Breast epithelium (tissue), 4 donors: ENCODE measurements around the gene ADORA1. TPM values are rescaled to one million over a fixed set of nuclear protein-coding genes. Genes with fewer than 3 reads are reported as not detected.
A peak's percentile ranks its signal among the peaks of the same experiment; 100 is the strongest.

Experiments used
- DNase-seq, 2 donors: peaks; one replicate each; pipeline ENCODE4 v3.0.0-alpha.2; 2019; ENCODE audit warnings: low spot score in 2 of 2
- H3K27ac ChIP-seq, 2 donors: fragments of 200-600 bp; sonication (generic) in 1 of 2; one replicate each; pipeline ENCODE4 v1.5.1; 2016 to 2019; ENCODE audit warnings: mild to moderate bottlenecking in 1 of 2
- H3K27me3 ChIP-seq, 2 donors: fragments of 200-600 bp; sonication (generic) in 1 of 2; one replicate each; pipeline versions ENCODE4 v1.5.1 to v1.6.0; 2017 to 2019; ENCODE audit warnings: control low read depth in 1 of 2, mild to moderate bottlenecking in 1 of 2
- H3K36me3 ChIP-seq: fragments of 200-600 bp; one replicate; pipeline ENCODE4 v1.5.1; 2019
- H3K4me1 ChIP-seq, 2 donors: fragments of 200-600 bp; sonication (generic); one replicate each; pipeline ENCODE4 v1.5.1; 2016 to 2019; ENCODE audit warnings: control low read depth in 1 of 2
- H3K4me3 ChIP-seq, 3 donors: fragments of 200-600 bp; sonication (generic); 1 replicate in 2 of 3; 2 replicates in 1 of 3; pipeline ENCODE4 v1.5.1; 2016 to 2019; ENCODE audit warnings: mild to moderate bottlenecking in 3 of 3, moderate library complexity in 2 of 3
- H3K9me3 ChIP-seq, 2 donors: fragments of 200-600 bp; sonication (generic) in 1 of 2; one replicate each; pipeline ENCODE4 v1.5.1; 2016 to 2019; ENCODE audit warnings: control low read depth in 1 of 2
- CTCF ChIP-seq, 3 donors: fragments of 450-650 bp; IDR thresholded peaks; one replicate each; pipeline ENCODE4 v1.5.1; 2016 to 2017; ENCODE audit warnings: antibody characterized with exemption in 3 of 3, mild to moderate bottlenecking in 3 of 3, moderate library complexity in 3 of 3
- POLR2A ChIP-seq: fragments of 450-650 bp; IDR thresholded peaks from one replicate; pipeline ENCODE4 v1.6.1; 2016; ENCODE audit warnings: antibody characterized with exemption, mild to moderate bottlenecking, moderate library complexity
- POLR2AphosphoS5 ChIP-seq, 3 donors: sonication (generic); formaldehyde crosslinking; IDR thresholded peaks; one replicate each; pipeline ENCODE4 v1.6.1; 2017; ENCODE audit warnings: antibody characterized with exemption in 3 of 3
- intact Hi-C: fragments of 100-400 bp; cut with DNase I; formaldehyde crosslinking; loops from one replicate; pipeline ENCODE4 v1.15.1; 2023; ENCODE audit warnings: low total_unique reads
- total RNA-seq, 3 donors: library from RNA; depleted of rRNA; stranded (reverse); fragments of >200 nt; gene quantifications; one replicate each; pipeline ENCODE4 v1.1.0, GENCODE V29; 2016

The ADORA1 gene
- total RNA-seq, 3 donors from 2014 or later: 0.64 to 14.5 (median 5.2) TPM

GRCh38 chr1:203089651-203090045 lies 37.9 kb upstream of the ADORA1 start:
- Histone ChIP-seq H3K27me3 (no peaks in the 10 kb centered on the region), H3K27ac (no peak overlapping the region), H3K4me1 (no peaks in the 10 kb centered on the region), H3K4me3 (no peak overlapping the region), H3K36me3 (no peaks in the 10 kb centered on the region), H3K9me3 (peaks cover 0 to 3% of the 10 kb centered on the region in 2 donors)
- no peak for TF ChIP-seq POLR2AphosphoS5 (IDR thresholded peaks at IDR 0.05)
- no peak for TF ChIP-seq POLR2A
- TF ChIP-seq CTCF (IDR thresholded peaks at IDR 0.05): no peak
- intact Hi-C loops: no loop called here
- DNase-seq: no peak

DNA sequence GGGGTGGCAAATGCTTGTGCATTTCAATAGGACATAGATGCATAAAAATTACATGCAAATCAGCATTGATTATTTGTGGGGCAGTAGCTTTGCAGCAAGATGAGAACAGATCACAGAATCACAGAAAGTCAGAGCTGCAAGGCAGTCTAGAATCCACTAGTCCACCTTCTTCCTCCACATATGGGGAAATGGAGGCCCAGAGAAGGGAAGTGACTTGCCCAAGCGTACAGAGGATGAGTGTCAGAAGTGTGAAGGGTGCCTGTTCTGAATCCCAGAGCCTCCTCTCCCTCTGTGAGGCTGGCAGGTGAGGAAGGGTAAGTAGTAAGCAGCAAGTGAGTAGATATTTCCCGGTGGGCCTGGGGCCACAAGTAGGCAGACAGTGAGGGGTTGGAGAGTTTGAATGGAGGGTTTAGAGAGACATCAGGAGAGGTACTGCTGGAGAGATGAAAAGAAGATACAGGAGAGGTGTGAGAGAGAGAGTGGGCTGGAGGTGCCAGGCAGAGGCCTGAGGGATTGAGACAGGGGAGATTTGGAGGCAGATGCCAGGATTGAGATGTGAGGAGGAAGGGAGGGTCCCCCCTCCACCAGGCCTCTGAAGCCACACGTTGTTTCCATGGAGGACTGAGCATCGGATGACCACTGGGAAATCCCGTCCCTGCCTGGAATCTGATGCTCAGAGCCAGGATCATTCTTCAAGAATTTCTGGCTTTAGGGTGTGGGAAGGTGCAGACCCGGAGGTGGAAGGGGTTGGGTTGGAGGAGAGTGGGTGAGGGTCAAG lies 36.9 kb upstream of the ADORA1 start:
- Histone ChIP-seq H3K4me1 (no peaks in the 10 kb centered on the region), H3K36me3 (no peaks in the 10 kb centered on the region), H3K9me3 (peaks cover 0 to 11% of the 10 kb centered on the region in 2 donors), H3K4me3 (no peak overlapping the region), H3K27me3 (no peaks in the 10 kb centered on the region), H3K27ac (no peak overlapping the region)
- no peak for DNase-seq
- TF ChIP-seq POLR2AphosphoS5 (IDR thresholded peaks at IDR 0.05) (no peak), CTCF (IDR thresholded peaks at IDR 0.05) (no peak), POLR2A (no peak)
- intact Hi-C loops: no loop called here

GRCh38 chr1:203091199-203091477 lies 36.4 kb upstream of the ADORA1 start:
- DNase-seq: no peak
- H3K9me3 ChIP-seq: peaks cover 0 to 16% of the 10 kb centered on the region in 2 donors
- no peak overlapping the region for H3K4me3 ChIP-seq
- TF ChIP-seq POLR2A (no peak), POLR2AphosphoS5 (IDR thresholded peaks at IDR 0.05) (no peak)
- intact Hi-C loops: no loop called here
- no peaks in the 10 kb centered on the region for H3K4me1 ChIP-seq
- no peaks in the 10 kb centered on the region for H3K36me3 ChIP-seq
- H3K27me3 ChIP-seq: no peaks in the 10 kb centered on the region
- H3K27ac ChIP-seq: no peak overlapping the region

DNA sequence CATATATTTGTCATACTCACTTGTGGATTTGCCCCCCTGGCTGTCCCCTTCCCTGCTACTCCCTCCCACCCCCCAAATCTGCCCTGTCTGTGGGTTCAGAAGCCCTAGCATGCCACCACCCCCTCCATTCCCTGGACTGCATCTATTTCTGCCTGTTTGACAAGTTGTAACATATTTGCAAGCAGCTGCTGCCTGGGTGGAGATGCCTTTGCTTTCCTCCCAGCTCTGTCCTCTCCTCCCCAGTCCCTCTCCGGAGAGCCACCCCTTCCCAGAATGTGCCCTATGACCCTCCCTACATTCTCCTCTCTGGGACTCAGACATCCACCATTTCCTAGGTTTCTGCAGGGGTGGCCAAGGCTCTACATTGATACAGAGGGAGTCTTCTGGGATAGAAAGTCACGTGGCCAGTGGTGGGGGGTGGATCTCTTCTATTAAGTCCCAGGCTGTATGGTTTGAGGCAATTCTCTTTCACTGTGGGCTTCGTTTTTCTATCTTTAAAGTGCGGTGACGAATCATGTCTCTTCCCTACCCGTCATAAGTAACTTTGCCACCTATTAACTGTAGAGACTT lies 35.7 kb upstream of the ADORA1 start:
- no peak overlapping the region for H3K27ac ChIP-seq
- no peaks in the 10 kb centered on the region for H3K27me3 ChIP-seq
- H3K36me3 ChIP-seq: no peaks in the 10 kb centered on the region
- TF ChIP-seq POLR2AphosphoS5 (IDR thresholded peaks at IDR 0.05): no peak
- TF ChIP-seq CTCF (IDR thresholded peaks at IDR 0.05): no peak
- no peak for TF ChIP-seq POLR2A
- intact Hi-C loops: no loop called here
- DNase-seq: peak in 1 of 2 donors; percentile 14
- no peaks in the 10 kb centered on the region for H3K4me1 ChIP-seq
- no peak overlapping the region for H3K4me3 ChIP-seq
- H3K9me3 ChIP-seq: peaks cover 0 to 19% of the 10 kb centered on the region in 2 donors

DNA sequence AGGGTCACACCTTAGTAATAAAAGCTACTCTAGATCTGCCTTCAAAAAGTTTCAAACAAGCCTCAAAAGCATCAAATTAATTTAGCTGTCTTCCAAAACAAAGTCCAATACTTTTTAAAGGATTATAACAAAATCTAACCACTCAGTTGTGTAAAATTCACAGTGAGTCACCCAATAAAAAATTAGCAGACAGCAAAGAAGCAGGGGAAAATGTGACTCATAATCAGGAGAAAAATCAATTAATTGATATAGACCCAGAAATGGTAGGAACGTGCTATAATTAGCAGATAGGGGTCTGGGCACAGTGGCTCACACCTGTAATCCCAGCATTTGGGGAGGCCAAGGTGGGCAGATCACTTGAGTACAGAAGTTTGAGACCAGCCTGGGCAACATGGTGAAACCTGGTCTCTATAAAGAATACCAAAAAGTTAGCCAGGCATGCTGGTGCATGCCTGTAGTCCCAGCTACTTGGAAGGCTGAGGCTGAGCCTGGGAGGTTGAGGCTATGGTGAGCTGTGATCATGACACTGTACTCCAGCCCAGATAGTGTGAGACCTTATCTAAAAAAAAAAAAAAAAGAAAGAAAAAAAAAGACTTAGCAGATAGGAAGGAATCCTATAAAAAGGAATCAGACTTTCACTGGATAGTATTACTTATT lies 33.6 kb upstream of the ADORA1 start:
- intact Hi-C loops: no loop called here
- Histone ChIP-seq H3K9me3 (peaks cover 0 to 19% of the 10 kb centered on the region in 2 donors), H3K36me3 (no peaks in the 10 kb centered on the region), H3K27me3 (no peaks in the 10 kb centered on the region), H3K27ac (no peak overlapping the region), H3K4me3 (no peak overlapping the region), H3K4me1 (no peaks in the 10 kb centered on the region)
- DNase-seq: peak in 1 of 2 donors; percentile 4
- no peak for TF ChIP-seq POLR2A
- TF ChIP-seq POLR2AphosphoS5 (IDR thresholded peaks at IDR 0.05): no peak
- no peak for TF ChIP-seq CTCF (IDR thresholded peaks at IDR 0.05)
